GM12878 (cell line): Measurements from ENCODE around the gene SV2A. TPM values are rescaled to one million over a fixed set of nuclear protein-coding genes. Genes with fewer than 3 reads are reported as not detected.

Experiments used
- ATAC-seq: fragments of 200-7000 bp; cut with Tn5 transposase; 3 replicates; pipeline ENCODE4 v1.9.1; 2020; ENCODE audit warnings: mild to moderate bottlenecking, moderate library complexity
- BruUV-seq: library from RNA; stranded (reverse); fragments of 400-500 nt; replicated peaks from 2 replicates; lab custom pipeline; 2021; lab: Mats Ljungman, UMichigan
- CTCF ChIA-PET: fragments of 300-600 bp; sonication (Branson Sonifier 250); formaldehyde crosslinking; extraction: SDS; loops from one replicate; lab custom pipeline; 2021; ENCODE audit warnings: inconsistent platforms; lab: Yijun Ruan, JAX
- POLR2A ChIA-PET: fragments of 350-600 bp; formaldehyde crosslinking; extraction: SDS; loops from one replicate; lab custom pipeline; 2021; ENCODE audit warnings: inconsistent platforms; lab: Charles Lee
- RAD21 ChIA-PET: fragments of 300-600 bp; sonication (Branson Sonifier 250); formaldehyde crosslinking; loops from one replicate; lab custom pipeline; 2023; ENCODE audit warnings: antibody characterized with exemption; ENCODE audit not compliant: unreplicated experiment; lab: Charles Lee
- SMC1A ChIA-PET: fragments of 300-600 bp; sonication (Branson Sonifier 250); formaldehyde crosslinking; loops from one replicate; lab custom pipeline; 2023; ENCODE audit not compliant: unreplicated experiment, uncharacterized antibody; lab: Charles Lee
- DNase-seq: peaks from one replicate; pipeline ENCODE4 v3.0.0-alpha.2; 2011; ENCODE audit warnings: low read depth, low spot score
- FAIRE-seq: peaks from 3 replicates; lab custom pipeline; 2011; peaks lifted over from hg19 to GRCh38; lab: Jason Lieb, UNC
- H2AFZ ChIP-seq: 2 replicates; pipeline ENCODE4 v1.6.0; 2011; ENCODE audit warnings: low read depth, low read length, control low read depth; ENCODE audit not compliant: control insufficient read depth
- H3K27ac ChIP-seq: 2 replicates; pipeline ENCODE4 v1.5.1; 2011; ENCODE audit warnings: control low read depth; ENCODE audit not compliant: control insufficient read depth, insufficient read depth
- H3K27me3 ChIP-seq, 2 experiments: replicated peaks in 1 of 2; 2 replicates each; pipeline versions ENCODE4 v1.6.0 to v1.6.1; 2011; ENCODE audit warnings: low read length in 1 of 2; ENCODE audit not compliant: control insufficient read depth in 2 of 2, insufficient read depth in 2 of 2
- H3K36me3 ChIP-seq, 2 experiments: 2 replicates each; pipeline ENCODE4 v1.5.1; 2011; ENCODE audit warnings: low read length in 1 of 2; ENCODE audit not compliant: control insufficient read depth in 2 of 2, insufficient read depth in 2 of 2
- H3K4me1 ChIP-seq: 2 replicates; pipeline ENCODE4 v1.6.1; 2011; ENCODE audit warnings: mild to moderate bottlenecking, low read length, moderate library complexity, mixed read lengths; ENCODE audit not compliant: control insufficient read depth, insufficient read depth
- H3K4me2 ChIP-seq: 2 replicates; pipeline ENCODE4 v1.6.0; 2011; ENCODE audit warnings: control low read depth; ENCODE audit not compliant: control insufficient read depth, insufficient read depth
- H3K4me3 ChIP-seq: fragments of 200-600 bp; sonication (generic); 2 replicates; pipeline ENCODE4 v1.5.1; 2016
- H3K79me2 ChIP-seq: 2 replicates; pipeline ENCODE4 v1.6.0; 2011; ENCODE audit warnings: low read length; ENCODE audit not compliant: control insufficient read depth, insufficient read depth
- H3K9ac ChIP-seq: 2 replicates; pipeline ENCODE4 v1.8.0; 2011; ENCODE audit warnings: low read length, control low read depth, mixed read lengths; ENCODE audit not compliant: control insufficient read depth, insufficient read depth
- H3K9me3 ChIP-seq: replicated peaks from 3 replicates; pipeline ENCODE4 v1.5.1; 2011; ENCODE audit warnings: mild to moderate bottlenecking, low read length; ENCODE audit not compliant: control insufficient read depth, insufficient read depth
- H4K20me1 ChIP-seq: 2 replicates; pipeline ENCODE4 v1.6.0; 2011; ENCODE audit not compliant: control insufficient read depth, insufficient read depth
- BCLAF1 ChIP-seq: fragments of 450-650 bp; IDR thresholded peaks from 2 replicates; pipeline ENCODE4 v1.6.1; 2017; ENCODE audit warnings: antibody characterized with exemption, mild to moderate bottlenecking, moderate library complexity
- BRCA1 ChIP-seq: IDR thresholded peaks from 2 replicates; pipeline ENCODE4 v1.6.1; 2011; ENCODE audit warnings: low read depth, low read length, improper control_type of control experiment
- CHD2 ChIP-seq: IDR thresholded peaks from 2 replicates; pipeline ENCODE4 v1.6.1; 2011; ENCODE audit warnings: low read depth, low read length, improper control_type of control experiment, borderline replicate concordance
- CTCF ChIP-seq, 3 experiments: IDR thresholded peaks in 2 of 3; conservative IDR thresholded peaks in 1 of 3; 2 replicates each; pipeline ENCODE4 v1.5.1; 2011; ENCODE audit warnings: low read depth in 3 of 3, low read length in 3 of 3, mild to moderate bottlenecking in 3 of 3, control low read depth in 2 of 3, moderate library complexity in 2 of 3, inconsistent platforms in 1 of 3, mixed read lengths in 1 of 3; ENCODE audit not compliant: control insufficient read depth in 2 of 3, insufficient read depth in 1 of 3; ENCODE audit errors: extremely low read depth in 1 of 3
- NFYA ChIP-seq: IDR thresholded peaks from 2 replicates; pipeline ENCODE4 v1.6.1; 2011; ENCODE audit warnings: low read depth, mild to moderate bottlenecking, low read length, improper control_type of control experiment, borderline replicate concordance
- NR2C2 ChIP-seq: IDR thresholded peaks from 2 replicates; pipeline ENCODE4 v1.6.1; 2011; ENCODE audit warnings: borderline replicate concordance, low read depth; ENCODE audit not compliant: control insufficient read depth, insufficient read length
- POLR2A ChIP-seq: IDR thresholded peaks from 2 replicates; pipeline ENCODE4 v1.6.1; 2011; ENCODE audit warnings: low read depth, mild to moderate bottlenecking, low read length
- SKIL ChIP-seq: fragments of 450-650 bp; IDR thresholded peaks from 2 replicates; pipeline ENCODE4 v1.6.1; 2017; ENCODE audit warnings: mild to moderate bottlenecking, low read depth, inconsistent platforms; ENCODE audit not compliant: poor library complexity, severe bottlenecking
- SPI1 ChIP-seq: IDR thresholded peaks from 2 replicates; pipeline ENCODE4 v1.6.1; 2011; ENCODE audit warnings: low read depth, mild to moderate bottlenecking, low read length, moderate library complexity, borderline replicate concordance; ENCODE audit not compliant: insufficient read depth
- TAF1 ChIP-seq: IDR thresholded peaks from 2 replicates; pipeline ENCODE4 v1.6.1; 2011; ENCODE audit warnings: mild to moderate bottlenecking, low read depth, low read length, borderline replicate concordance
- TARDBP ChIP-seq: IDR thresholded peaks from 2 replicates; pipeline ENCODE4 v1.6.1; 2016; ENCODE audit warnings: borderline replicate concordance
- ZNF274 ChIP-seq: IDR thresholded peaks from one replicate; pipeline ENCODE4 v1.8.0; 2011; ENCODE audit not compliant: insufficient read length, insufficient read depth
- ZNF687 ChIP-seq: fragments of 450-650 bp; IDR thresholded peaks from 2 replicates; pipeline ENCODE4 v1.6.1; 2017; ENCODE audit warnings: mild to moderate bottlenecking, moderate library complexity
- WGBS: methylation state at CpG from one replicate; pipeline ENCODE4 v1.1.6; 2016; ENCODE audit warnings: low lambda C conversion rate; ENCODE audit not compliant: insufficient replicate concordance, insufficient coverage; ENCODE audit errors: missing lambda C conversion rate; 5-methylcytosine and 5-hydroxymethylcytosine counted together
- in situ Hi-C: fragments of 300-500 bp; cut with MboI; formaldehyde crosslinking; loops from 9 replicates; pipeline ENCODE4 v1.14.3; 2018; ENCODE audit warnings: mixed read lengths
- intact Hi-C: fragments of 100-400 bp; cut with micrococcal nuclease; formaldehyde crosslinking; loops from one replicate; pipeline ENCODE4 v1.14.2; 2022; ENCODE audit not compliant: unreplicated experiment
- polyA plus RNA-seq, 11 experiments: library from polyadenylated mRNA; depleted of rRNA in 4 of 11; unstranded in 6 of 11; stranded (reverse) in 5 of 11; fragments of >200 nt; fragmentation: Nextera tagmentation in 4 of 11; fragmentation: Illumina TruSeq in 1 of 11; extraction: Ambion mirVana in 4 of 11; extraction: Trizol in 1 of 11; gene quantifications; 1 replicate in 1 of 11; 2 replicates in 10 of 11; pipeline versions ENCODE4 v1.2.1 to v1.2.3, GENCODE V29; 2011 to 2016; ENCODE audit warnings: inconsistent platforms in 2 of 11, missing spikeins in 2 of 11, low read depth in 1 of 11
- total RNA-seq, 4 experiments: library from RNA; depleted of rRNA in 3 of 4; stranded (reverse); fragments of >200 nt in 3 of 4; fragmentation: Illumina TruSeq in 1 of 4; extraction: Trizol in 1 of 4; gene quantifications; 2 replicates each; pipeline versions ENCODE4 v1.2.1 to v1.2.3, GENCODE V29; 2013 to 2021

Gene SV2A
- total and polyA plus RNA-seq, 10 of the 15 experiments (the other 5 are each of a cell fraction or from before 2014, with no cell fraction given): 0.39 to 11.6 (median 5.4) TPM

GRCh38 chr1:149931212-149931790, 13.7 kb upstream of the SV2A start:
- no peak overlapping the region for H3K4me3 ChIP-seq
- intact Hi-C loops (no loop called here), in situ Hi-C loops (no loop called here)
- H3K36me3 ChIP-seq: peaks cover 0 to 1% of the 10 kb centered on the region in 2 experiments; a peak in 2 of 4 replicates
- DNase-seq (no peak), FAIRE-seq (no peak), ATAC-seq (no peak)
- H3K4me1 ChIP-seq: peaks cover 4% of the 10 kb centered on the region
- H3K9ac ChIP-seq: no peak overlapping the region
- RAD21 ChIA-PET: no interaction called here
- CTCF ChIA-PET: no interaction called here
- SMC1A ChIA-PET: no interaction called here
- peaks cover 13% of the 10 kb centered on the region for H3K79me2 ChIP-seq
- H3K9me3 ChIP-seq: no peaks in the 10 kb centered on the region
- BruUV-seq: no TSS peak
- H2AFZ ChIP-seq: peak overlapping the region; percentile 68
- POLR2A ChIA-PET: no interaction called here
- H4K20me1 ChIP-seq: no peaks in the 10 kb centered on the region
- no peak overlapping the region for H3K4me2 ChIP-seq
- WGBS: 73% methylated on average over 13 of the region's 13 CpGs
- H3K27me3 ChIP-seq: no peaks in the 10 kb centered on the region
- H3K27ac ChIP-seq: no peak overlapping the region
- TF ChIP-seq NFYA (no peak), SPI1 (no peak), BCLAF1 (no peak), SKIL (no peak), CHD2 (no peak), POLR2A (no peak), TARDBP (no peak), ZNF274 (no peak), TAF1 (no peak), CTCF (IDR thresholded peaks at IDR 0.05 in 2 of 3, conservative IDR thresholded peaks at IDR 0.05 in 1 of 3; ENCODE audit: control insufficient read depth in 2 of 3, extremely low read depth in 1 of 3, insufficient read depth in 1 of 3, low read depth in 3 of 3, low read length in 3 of 3) (no peak), NR2C2 (no peak), BRCA1 (no peak), ZNF687 (no peak)
